ENCODE data around the gene SLC2A13.

SLC2A13 gene

GRCh38 chr12:39873065-39873464, 232.8 kb downstream of the SLC2A13 start:
- in situ Hi-C loops (cut with HindIII; ENCODE audit: low sequenced_read_pairs), result no loop called here
- DNase-seq (ENCODE audit: low read depth), result no peak
- H3K4me3 ChIP-seq (ENCODE audit: low read depth, low read length), result no peak overlapping the region
- no peak for TF ChIP-seq CTCF (IDR thresholded peaks at IDR 0.05; ENCODE audit: low read depth, low read length, missing control alignments)

- DNase-seq (ENCODE audit: low read depth), result no peak
- H3K4me3 ChIP-seq (ENCODE audit: low read depth, low read length), result no peak overlapping the region
- no peak for TF ChIP-seq CTCF (IDR thresholded peaks at IDR 0.05; ENCODE audit: low read depth, low read length, missing control alignments)
- in situ Hi-C loops (cut with HindIII; ENCODE audit: low sequenced_read_pairs), result no loop called here
These were observed 233.5 kb downstream of the SLC2A13 start for GRCh38 chr12:39872425-39872824.

GRCh38 chr12:39868328-39868725, 237.6 kb downstream of the SLC2A13 start:
- no peak overlapping the region for H3K4me3 ChIP-seq (ENCODE audit: low read depth, low read length)
- in situ Hi-C loops (cut with HindIII; ENCODE audit: low sequenced_read_pairs), result no loop called here
- TF ChIP-seq CTCF (IDR thresholded peaks at IDR 0.05; ENCODE audit: low read depth, low read length, missing control alignments), result no peak
- no peak for DNase-seq (ENCODE audit: low read depth)

GRCh38 chr12:39867631-39868327, 238.1 kb downstream of the SLC2A13 start:
- in situ Hi-C loops (cut with HindIII; ENCODE audit: low sequenced_read_pairs), result no loop called here
- TF ChIP-seq CTCF (IDR thresholded peaks at IDR 0.05; ENCODE audit: low read depth, low read length, missing control alignments), result no peak

GRCh38 chr12:39866135-39866534, 239.7 kb downstream of the SLC2A13 start:
- in situ Hi-C loops (cut with HindIII; ENCODE audit: low sequenced_read_pairs), result no loop called here
- TF ChIP-seq CTCF (IDR thresholded peaks at IDR 0.05; ENCODE audit: low read depth, low read length, missing control alignments), result no peak
- H3K4me3 ChIP-seq (ENCODE audit: low read depth, low read length), result no peak overlapping the region
- DNase-seq (ENCODE audit: low read depth), result no peak

More at GRCh38 chr12:39867631-39868327, 238.1 kb downstream of the SLC2A13 start:
- DNase-seq (ENCODE audit: low read depth), result no peak
- H3K4me3 ChIP-seq (ENCODE audit: low read depth, low read length), result no peak overlapping the region

- TF ChIP-seq CTCF (IDR thresholded peaks at IDR 0.05; ENCODE audit: low read depth, low read length, missing control alignments), result no peak
- DNase-seq (ENCODE audit: low read depth), result no peak
- H3K4me3 ChIP-seq (ENCODE audit: low read depth, low read length), result no peak overlapping the region
- in situ Hi-C loops (cut with HindIII; ENCODE audit: low sequenced_read_pairs), result no loop called here
These were observed 245.2 kb downstream of the SLC2A13 start for GRCh38 chr12:39860695-39861094.

Data from astrocyte of the cerebellum (primary cell).